HepG2 (cell line): ENCODE data around the gene CHP1. TPM values are rescaled to one million over a fixed set of nuclear protein-coding genes. Genes with fewer than 3 reads are reported as not detected.

Source experiments
- CREM ChIP-seq, 2 experiments: sonication (generic) in 1 of 2; formaldehyde crosslinking in 1 of 2; IDR thresholded peaks; 2 replicates each; pipeline versions ENCODE4 v1.4.0 to v1.6.1; 2016 to 2020; ENCODE audit warnings: antibody characterized with exemption in 1 of 2, mild to moderate bottlenecking in 1 of 2, missing genetic modification reagents in 1 of 2
- KMT2B ChIP-seq: IDR thresholded peaks from 2 replicates; pipeline ENCODE4 v1.6.1; 2016; ENCODE audit warnings: missing genetic modification reagents, missing compliant biosample characterization
- MEIS2 ChIP-seq: sonication (generic); formaldehyde crosslinking; IDR thresholded peaks from 2 replicates; pipeline ENCODE4 v1.9.0; 2021; ENCODE audit warnings: mild to moderate bottlenecking, missing genetic modification reagents
- MLLT10 ChIP-seq: sonication (generic); formaldehyde crosslinking; IDR thresholded peaks from 2 replicates; pipeline ENCODE4 v1.4.0; 2020; ENCODE audit warnings: missing genetic modification reagents
- PHF21A ChIP-seq: sonication (generic); formaldehyde crosslinking; IDR thresholded peaks from 2 replicates; pipeline ENCODE4 v1.5.0; 2020; ENCODE audit warnings: mild to moderate bottlenecking, missing genetic modification reagents
- SYNCRIP ChIP-seq: fragments of 200-400 bp; formaldehyde crosslinking; IDR thresholded peaks from 2 replicates; pipeline ENCODE4 v1.6.1; 2018; ENCODE audit warnings: mild to moderate bottlenecking, low read depth, low read length; ENCODE audit not compliant: insufficient read depth
- TBX3 ChIP-seq: fragments of 450-650 bp; IDR thresholded peaks from 2 replicates; pipeline ENCODE4 v1.6.1; 2017; ENCODE audit warnings: antibody characterized with exemption, mild to moderate bottlenecking, inconsistent platforms, borderline replicate concordance
- TCF12 ChIP-seq, 2 experiments: fragments of 450-650 bp in 1 of 2; sonication (generic) in 1 of 2; formaldehyde crosslinking in 1 of 2; IDR thresholded peaks; 2 replicates each; pipeline versions ENCODE4 v1.6.1 to v1.8.0; 2017 to 2022; ENCODE audit warnings: antibody characterized with exemption in 1 of 2, mild to moderate bottlenecking in 1 of 2, missing genetic modification reagents in 1 of 2, moderate library complexity in 1 of 2
- ZNF326 ChIP-seq: sonication (generic); formaldehyde crosslinking; IDR thresholded peaks from 2 replicates; pipeline ENCODE4 v1.4.0; 2020; ENCODE audit warnings: missing genetic modification reagents, borderline replicate concordance
- ZNF430 ChIP-seq: sonication (generic); formaldehyde crosslinking; IDR thresholded peaks from 2 replicates; pipeline ENCODE4 v1.9.0; 2021; ENCODE audit warnings: mild to moderate bottlenecking, missing genetic modification reagents
- ZNF547 ChIP-seq: sonication (generic); formaldehyde crosslinking; IDR thresholded peaks from 2 replicates; pipeline ENCODE4 v1.5.1; 2020; ENCODE audit warnings: mild to moderate bottlenecking, missing genetic modification reagents
- ZNF792 ChIP-seq: IDR thresholded peaks from 2 replicates; pipeline ENCODE4 v1.6.1; 2016
- ZNF839 ChIP-seq: sonication (generic); formaldehyde crosslinking; IDR thresholded peaks from 2 replicates; pipeline ENCODE4 v1.4.0; 2020; ENCODE audit warnings: missing genetic modification reagents, mild to moderate bottlenecking, borderline replicate concordance
- polyA plus RNA-seq, 8 experiments: library from polyadenylated mRNA; depleted of rRNA in 3 of 8; stranded (reverse) in 7 of 8; unstranded in 1 of 8; fragments of >200 nt; fragmentation: Illumina TruSeq in 4 of 8; extraction: Trizol in 4 of 8; gene quantifications; 2 replicates each; pipeline versions ENCODE4 v1.2.1 to v1.2.3, GENCODE V29; 2011 to 2016; ENCODE audit warnings: low read depth in 4 of 8, missing spikeins in 1 of 8, mixed read lengths in 1 of 8; ENCODE audit not compliant: insufficient read depth in 1 of 8
- total RNA-seq, 5 experiments: library from RNA; depleted of rRNA; stranded (reverse); fragments of >200 nt; fragmentation: Illumina TruSeq; extraction: Trizol; gene quantifications; 2 replicates each; pipeline ENCODE4 v1.2.3, GENCODE V29; 2016; ENCODE audit warnings: low read depth in 1 of 5
- TF ChIP-seq, protein P1 (sequence below): sonication (generic); formaldehyde crosslinking; IDR thresholded peaks from 2 replicates; pipeline ENCODE4 v1.4.0; 2020; ENCODE audit warnings: missing genetic modification reagents
- TF ChIP-seq, protein P2 (sequence below): sonication (generic); formaldehyde crosslinking; IDR thresholded peaks from 2 replicates; pipeline ENCODE4 v1.4.0; 2020; ENCODE audit warnings: mild to moderate bottlenecking, missing genetic modification reagents
- TF ChIP-seq, protein P3 (sequence below): sonication (generic); formaldehyde crosslinking; IDR thresholded peaks from 2 replicates; pipeline ENCODE4 v1.4.0; 2020; ENCODE audit warnings: mild to moderate bottlenecking, missing genetic modification reagents
- TF ChIP-seq, protein P4 (sequence below): sonication (generic); formaldehyde crosslinking; IDR thresholded peaks from 2 replicates; pipeline ENCODE4 v1.4.0; 2020; ENCODE audit warnings: missing genetic modification reagents
- TF ChIP-seq, protein P5 (sequence below): sonication (generic); formaldehyde crosslinking; IDR thresholded peaks from 2 replicates; pipeline ENCODE4 v1.8.1; 2023; ENCODE audit warnings: missing genetic modification reagents, mild to moderate bottlenecking, borderline replicate concordance
- TF ChIP-seq, protein P6 (sequence below): sonication (generic); formaldehyde crosslinking; IDR thresholded peaks from 2 replicates; pipeline ENCODE4 v1.8.0; 2023; ENCODE audit warnings: mild to moderate bottlenecking, missing genetic modification reagents

The CHP1 gene
- total and polyA plus RNA-seq, 2 of the 13 experiments (the other 11 are each of a cell fraction or from before 2014, with no cell fraction given) = 49.6 to 76.4 TPM

DNA sequence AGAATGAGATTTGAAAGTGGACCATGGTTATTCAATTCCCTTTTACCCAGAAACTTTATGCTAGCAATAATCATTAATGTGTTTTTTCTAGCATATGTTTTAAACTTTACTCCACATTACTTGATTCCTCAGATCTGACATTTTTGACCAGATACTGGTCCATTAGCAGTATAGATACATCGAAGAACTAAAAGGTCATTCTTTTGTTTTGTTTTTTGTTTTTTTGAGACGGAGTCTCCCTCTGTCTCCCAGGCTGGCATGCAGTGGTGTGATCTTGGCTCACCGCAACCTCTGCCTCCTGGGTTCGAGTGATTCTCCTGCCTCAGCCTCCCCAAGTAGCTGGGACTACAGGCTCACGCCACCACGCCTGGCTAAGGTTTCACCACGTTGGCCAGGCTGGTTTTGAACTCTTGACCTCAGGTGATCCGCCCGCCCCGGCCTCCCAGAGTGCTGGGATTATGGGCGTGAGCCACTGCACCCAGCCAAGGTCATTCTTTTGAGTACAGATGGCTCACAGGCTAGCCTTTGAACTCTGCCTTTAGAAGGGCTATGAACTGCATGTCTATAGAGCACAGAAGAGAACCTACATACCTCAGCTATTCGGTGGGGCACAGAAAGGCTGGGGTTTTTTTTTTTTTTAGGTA is 28.6 kb downstream of the CHP1 start (continued):
- TF ChIP-seq CREM (IDR thresholded peaks at IDR 0.05) = peak; percentile 65
- no peak for TF ChIP-seq CREM (CRISPR knock-in tag; IDR thresholded peaks at IDR 0.05)
- no peak for TF ChIP-seq ZNF839
- TF ChIP-seq KMT2B = peak; percentile 36
- no peak for TF ChIP-seq SYNCRIP
- TF ChIP-seq, protein P1, sequence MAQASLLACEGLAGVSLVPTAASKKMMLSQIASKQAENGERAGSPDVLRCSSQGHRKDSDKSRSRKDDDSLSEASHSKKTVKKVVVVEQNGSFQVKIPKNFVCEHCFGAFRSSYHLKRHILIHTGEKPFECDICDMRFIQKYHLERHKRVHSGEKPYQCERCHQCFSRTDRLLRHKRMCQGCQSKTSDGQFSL (CRISPR knock-in tag) = no peak
- TF ChIP-seq ZNF430 (CRISPR knock-in tag) = peak; percentile 90
- TF ChIP-seq ZNF547 (CRISPR knock-in tag) = 0 out of 2 replicates have a peak, but pooled peaks have one; percentile 45
- peak; percentile 93 for TF ChIP-seq PHF21A
- no peak for TF ChIP-seq TCF12 (IDR thresholded peaks at IDR 0.05)
- peak; percentile 93 for TF ChIP-seq TCF12 (CRISPR knock-in tag; IDR thresholded peaks at IDR 0.05)
- no peak for TF ChIP-seq ZNF326 (CRISPR knock-in tag)
- TF ChIP-seq MLLT10 (CRISPR knock-in tag) = no peak
- TF ChIP-seq, protein P2, sequence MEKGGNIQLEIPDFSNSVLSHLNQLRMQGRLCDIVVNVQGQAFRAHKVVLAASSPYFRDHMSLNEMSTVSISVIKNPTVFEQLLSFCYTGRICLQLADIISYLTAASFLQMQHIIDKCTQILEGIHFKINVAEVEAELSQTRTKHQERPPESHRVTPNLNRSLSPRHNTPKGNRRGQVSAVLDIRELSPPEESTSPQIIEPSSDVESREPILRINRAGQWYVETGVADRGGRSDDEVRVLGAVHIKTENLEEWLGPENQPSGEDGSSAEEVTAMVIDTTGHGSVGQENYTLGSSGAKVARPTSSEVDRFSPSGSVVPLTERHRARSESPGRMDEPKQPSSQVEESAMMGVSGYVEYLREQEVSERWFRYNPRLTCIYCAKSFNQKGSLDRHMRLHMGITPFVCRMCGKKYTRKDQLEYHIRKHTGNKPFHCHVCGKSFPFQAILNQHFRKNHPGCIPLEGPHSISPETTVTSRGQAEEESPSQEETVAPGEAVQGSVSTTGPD (CRISPR knock-in tag) = peak; percentile 98
- TF ChIP-seq, protein P3, sequence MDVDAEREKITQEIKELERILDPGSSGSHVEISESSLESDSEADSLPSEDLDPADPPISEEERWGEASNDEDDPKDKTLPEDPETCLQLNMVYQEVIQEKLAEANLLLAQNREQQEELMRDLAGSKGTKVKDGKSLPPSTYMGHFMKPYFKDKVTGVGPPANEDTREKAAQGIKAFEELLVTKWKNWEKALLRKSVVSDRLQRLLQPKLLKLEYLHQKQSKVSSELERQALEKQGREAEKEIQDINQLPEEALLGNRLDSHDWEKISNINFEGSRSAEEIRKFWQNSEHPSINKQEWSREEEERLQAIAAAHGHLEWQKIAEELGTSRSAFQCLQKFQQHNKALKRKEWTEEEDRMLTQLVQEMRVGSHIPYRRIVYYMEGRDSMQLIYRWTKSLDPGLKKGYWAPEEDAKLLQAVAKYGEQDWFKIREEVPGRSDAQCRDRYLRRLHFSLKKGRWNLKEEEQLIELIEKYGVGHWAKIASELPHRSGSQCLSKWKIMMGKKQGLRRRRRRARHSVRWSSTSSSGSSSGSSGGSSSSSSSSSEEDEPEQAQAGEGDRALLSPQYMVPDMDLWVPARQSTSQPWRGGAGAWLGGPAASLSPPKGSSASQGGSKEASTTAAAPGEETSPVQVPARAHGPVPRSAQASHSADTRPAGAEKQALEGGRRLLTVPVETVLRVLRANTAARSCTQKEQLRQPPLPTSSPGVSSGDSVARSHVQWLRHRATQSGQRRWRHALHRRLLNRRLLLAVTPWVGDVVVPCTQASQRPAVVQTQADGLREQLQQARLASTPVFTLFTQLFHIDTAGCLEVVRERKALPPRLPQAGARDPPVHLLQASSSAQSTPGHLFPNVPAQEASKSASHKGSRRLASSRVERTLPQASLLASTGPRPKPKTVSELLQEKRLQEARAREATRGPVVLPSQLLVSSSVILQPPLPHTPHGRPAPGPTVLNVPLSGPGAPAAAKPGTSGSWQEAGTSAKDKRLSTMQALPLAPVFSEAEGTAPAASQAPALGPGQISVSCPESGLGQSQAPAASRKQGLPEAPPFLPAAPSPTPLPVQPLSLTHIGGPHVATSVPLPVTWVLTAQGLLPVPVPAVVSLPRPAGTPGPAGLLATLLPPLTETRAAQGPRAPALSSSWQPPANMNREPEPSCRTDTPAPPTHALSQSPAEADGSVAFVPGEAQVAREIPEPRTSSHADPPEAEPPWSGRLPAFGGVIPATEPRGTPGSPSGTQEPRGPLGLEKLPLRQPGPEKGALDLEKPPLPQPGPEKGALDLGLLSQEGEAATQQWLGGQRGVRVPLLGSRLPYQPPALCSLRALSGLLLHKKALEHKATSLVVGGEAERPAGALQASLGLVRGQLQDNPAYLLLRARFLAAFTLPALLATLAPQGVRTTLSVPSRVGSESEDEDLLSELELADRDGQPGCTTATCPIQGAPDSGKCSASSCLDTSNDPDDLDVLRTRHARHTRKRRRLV (CRISPR knock-in tag) = no peak
- peak; percentile 35; the same call in 1 of the 2 replicates for TF ChIP-seq TBX3
- TF ChIP-seq, protein P4, sequence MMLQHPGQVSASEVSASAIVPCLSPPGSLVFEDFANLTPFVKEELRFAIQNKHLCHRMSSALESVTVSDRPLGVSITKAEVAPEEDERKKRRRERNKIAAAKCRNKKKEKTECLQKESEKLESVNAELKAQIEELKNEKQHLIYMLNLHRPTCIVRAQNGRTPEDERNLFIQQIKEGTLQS (CRISPR knock-in tag) = peak; percentile 33; the same call in 1 of the 2 replicates
- TF ChIP-seq MEIS2 = peak; percentile 45; the same call in 1 of the 2 replicates
- peak; percentile 67; the same call in 1 of the 2 replicates for TF ChIP-seq ZNF792 (CRISPR knock-in tag)
- TF ChIP-seq, protein P5, sequence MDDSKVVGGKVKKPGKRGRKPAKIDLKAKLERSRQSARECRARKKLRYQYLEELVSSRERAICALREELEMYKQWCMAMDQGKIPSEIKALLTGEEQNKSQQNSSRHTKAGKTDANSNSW (CRISPR knock-in tag) = no peak
- TF ChIP-seq, protein P6, sequence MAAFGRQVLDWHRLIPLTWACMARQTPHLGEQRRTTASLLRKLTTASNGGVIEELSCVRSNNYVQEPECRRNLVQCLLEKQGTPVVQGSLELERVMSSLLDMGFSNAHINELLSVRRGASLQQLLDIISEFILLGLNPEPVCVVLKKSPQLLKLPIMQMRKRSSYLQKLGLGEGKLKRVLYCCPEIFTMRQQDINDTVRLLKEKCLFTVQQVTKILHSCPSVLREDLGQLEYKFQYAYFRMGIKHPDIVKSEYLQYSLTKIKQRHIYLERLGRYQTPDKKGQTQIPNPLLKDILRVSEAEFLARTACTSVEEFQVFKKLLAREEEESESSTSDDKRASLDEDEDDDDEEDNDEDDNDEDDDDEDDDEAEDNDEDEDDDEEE (CRISPR knock-in tag) = no peak
